HepG2 (cell line): ENCODE measurements around the gene ARHGAP31. TPM values are rescaled to one million over a fixed set of nuclear protein-coding genes. Genes with fewer than 3 reads are reported as not detected.

Experiments used
- CTCF ChIP-seq: sonication (generic); formaldehyde crosslinking; IDR thresholded peaks from 2 replicates; pipeline ENCODE4 v1.5.0; 2020; ENCODE audit warnings: mild to moderate bottlenecking, missing genetic modification reagents, moderate library complexity
- HDAC1 ChIP-seq: sonication (generic); formaldehyde crosslinking; IDR thresholded peaks from 2 replicates; pipeline ENCODE4 v1.5.1; 2020; ENCODE audit warnings: mild to moderate bottlenecking, missing genetic modification reagents
- MAX ChIP-seq: IDR thresholded peaks from 2 replicates; pipeline ENCODE4 v1.6.1; 2012; ENCODE audit warnings: inconsistent platforms
- MED8 ChIP-seq: sonication (generic); formaldehyde crosslinking; IDR thresholded peaks from 2 replicates; pipeline ENCODE4 v1.8.1; 2023; ENCODE audit warnings: mild to moderate bottlenecking, missing genetic modification reagents; ENCODE audit not compliant: insufficient replicate concordance
- PCBP1 ChIP-seq: fragments of 200-400 bp; formaldehyde crosslinking; IDR thresholded peaks from 2 replicates; pipeline ENCODE4 v1.6.1; 2017; ENCODE audit warnings: mild to moderate bottlenecking, low read depth, low read length, borderline replicate concordance
- PHF20 ChIP-seq: sonication (generic); formaldehyde crosslinking; IDR thresholded peaks from 2 replicates; pipeline ENCODE4 v1.5.0; 2020; ENCODE audit warnings: mild to moderate bottlenecking, missing genetic modification reagents
- RELA ChIP-seq: sonication (generic); formaldehyde crosslinking; IDR thresholded peaks from 2 replicates; pipeline ENCODE4 v1.4.0; 2020; ENCODE audit warnings: missing genetic modification reagents
- ZBED4 ChIP-seq: sonication (generic); formaldehyde crosslinking; IDR thresholded peaks from 2 replicates; pipeline ENCODE4 v1.4.0; 2020; ENCODE audit warnings: missing genetic modification reagents, borderline replicate concordance
- ZBTB40 ChIP-seq, 2 experiments: fragments of 450-650 bp in 1 of 2; sonication (generic) in 1 of 2; formaldehyde crosslinking in 1 of 2; IDR thresholded peaks; 2 replicates each; pipeline versions ENCODE4 v1.6.1 to v1.8.0; 2016 to 2022; ENCODE audit warnings: antibody characterized with exemption in 1 of 2, mild to moderate bottlenecking in 1 of 2, missing genetic modification reagents in 1 of 2
- ZNF350 ChIP-seq: sonication (generic); formaldehyde crosslinking; IDR thresholded peaks from 2 replicates; pipeline ENCODE4 v1.4.0; 2020; ENCODE audit warnings: mild to moderate bottlenecking, low read depth, missing genetic modification reagents, borderline replicate concordance
- polyA plus RNA-seq, 8 experiments: library from polyadenylated mRNA; depleted of rRNA in 3 of 8; stranded (reverse) in 7 of 8; unstranded in 1 of 8; fragments of >200 nt; fragmentation: Illumina TruSeq in 4 of 8; extraction: Trizol in 4 of 8; gene quantifications; 2 replicates each; pipeline versions ENCODE4 v1.2.1 to v1.2.3, GENCODE V29; 2011 to 2016; ENCODE audit warnings: low read depth in 4 of 8, missing spikeins in 1 of 8, mixed read lengths in 1 of 8; ENCODE audit not compliant: insufficient read depth in 1 of 8
- total RNA-seq, 5 experiments: library from RNA; depleted of rRNA; stranded (reverse); fragments of >200 nt; fragmentation: Illumina TruSeq; extraction: Trizol; gene quantifications; 2 replicates each; pipeline ENCODE4 v1.2.3, GENCODE V29; 2016; ENCODE audit warnings: low read depth in 1 of 5

Gene ARHGAP31
- total and polyA plus RNA-seq, 2 of the 13 experiments (the other 11 are each of a cell fraction or from before 2014, with no cell fraction given) = not detected

- TF ChIP-seq ZBED4 (CRISPR knock-in tag) (0 out of 2 replicates have a peak, but pooled peaks have one; percentile 43), ZBTB40 (IDR thresholded peaks at IDR 0.05) (no peak), ZBTB40 (CRISPR knock-in tag; IDR thresholded peaks at IDR 0.05) (peak; percentile 34; the same call in 1 of the 2 replicates), HDAC1 (CRISPR knock-in tag) (peak; percentile 45; the same call in 1 of the 2 replicates), MED8 (no peak), PCBP1 (no peak), MAX (peak; percentile 34; the same call in 1 of the 2 replicates), RELA (CRISPR knock-in tag) (no peak), CTCF (CRISPR knock-in tag) (peak; percentile 40; the same call in 1 of the 2 replicates), ZNF350 (CRISPR knock-in tag) (peak; percentile 56; the same call in 1 of the 2 replicates), PHF20 (CRISPR knock-in tag) (0 out of 2 replicates have a peak, but pooled peaks have one; percentile 24)
Measured at GRCh38 chr3:119322835-119323722, 28.9 kb downstream of the ARHGAP31 start (continued).
